HG02763 (cell line): ENCODE data around the gene KLHL21.
"Not testable (repeated sequence)": the region's sequence is repeated elsewhere in the genome, so short reads cannot be mapped to it uniquely, and the experiment has no call there.

Experiments used
- ATAC-seq: cut with Tn5 transposase; IDR thresholded peaks from one replicate; pipeline ENCODE4 v1.9.1; 2021; ENCODE audit warnings: mild to moderate bottlenecking, moderate library complexity; ENCODE audit not compliant: unreplicated experiment

The KLHL21 gene

GRCh38 chr1:6585081-6585722 is 17.5 kb downstream of the KLHL21 start:
- ATAC-seq = no peak

- ATAC-seq = no peak
Measured at GRCh38 chr1:6584126-6585080, 18.3 kb downstream of the KLHL21 start.

- no peak for ATAC-seq
Measured at GRCh38 chr1:6582370-6582769, 20.3 kb downstream of the KLHL21 start.

GRCh38 chr1:6581561-6582305 is 20.9 kb downstream of the KLHL21 start:
- no peak for ATAC-seq

GRCh38 chr1:6580593-6581409 is 21.9 kb downstream of the KLHL21 start:
- no peak for ATAC-seq

GRCh38 chr1:6580119-6580592 is 22.5 kb downstream of the KLHL21 start:
- ATAC-seq = no peak

GRCh38 chr1:6579374-6580118 is 23.1 kb downstream of the KLHL21 start, which contains the start of gene ZBTB48:
Gene ZBTB48 (plus strand): TSS chr1:6579994. CDS start chr1:6580610, 616 bp downstream.
- peak; percentile 98 for ATAC-seq

- ATAC-seq = no peak
Measured at GRCh38 chr1:6578624-6579373, 23.9 kb downstream of the KLHL21 start.

GRCh38 chr1:6577831-6578525 is 24.7 kb downstream of the KLHL21 start:
- no peak for ATAC-seq

GRCh38 chr1:6574818-6575217 is 27.9 kb downstream of the KLHL21 start:
- ATAC-seq = no peak

GRCh38 chr1:6574025-6574620 is 28.5 kb downstream of the KLHL21 start:
- no peak for ATAC-seq

- no peak for ATAC-seq
Measured at GRCh38 chr1:6572653-6573383, 29.9 kb downstream of the KLHL21 start.

- no peak for ATAC-seq
Measured at GRCh38 chr1:6570987-6571386, 31.7 kb downstream of the KLHL21 start.

GRCh38 chr1:6570100-6570499 is 32.6 kb downstream of the KLHL21 start:
- ATAC-seq = no peak

GRCh38 chr1:6569033-6569432 is 33.6 kb downstream of the KLHL21 start:
- ATAC-seq = no peak

- no peak for ATAC-seq
Measured at GRCh38 chr1:6560267-6560666, 42.4 kb downstream of the KLHL21 start.

GRCh38 chr1:6559161-6559560 is 43.5 kb downstream of the KLHL21 start:
- ATAC-seq = not testable (repeated sequence)
